HCT116 (cell line): ENCODE results near the gene HSF4. TPM values are rescaled to one million over a fixed set of nuclear protein-coding genes. Genes with fewer than 3 reads are reported as not detected.

ENCODE experiments used
- ATAC-seq: fragments of 200-7000 bp; cut with Tn5 transposase; 2 replicates; pipeline ENCODE4 v1.9.1; 2020; ENCODE audit warnings: mild to moderate bottlenecking, moderate library complexity
- BruUV-seq: library from RNA; stranded (reverse); fragments of 400-500 nt; replicated peaks from 2 replicates; lab custom pipeline; 2021; lab: Mats Ljungman, UMichigan
- CTCF ChIA-PET: fragments of 300-600 bp; sonication (Branson Sonifier 250); formaldehyde crosslinking; loops from one replicate; lab custom pipeline; 2021; ENCODE audit warnings: antibody characterized with exemption; lab: Charles Lee
- POLR2A ChIA-PET: fragments of 300-600, 350-600 bp; sonication (Branson Sonifier 250); formaldehyde crosslinking; loops from one replicate; lab custom pipeline; 2021; ENCODE audit warnings: antibody characterized with exemption; lab: Charles Lee
- RAD21 ChIA-PET, 2 experiments: fragments of 300-600 bp; sonication (Branson Sonifier 250); formaldehyde crosslinking; loops; one replicate each; lab custom pipeline; 2023; ENCODE audit warnings: low total read pairs in 2 of 2; ENCODE audit not compliant: uncharacterized antibody in 2 of 2, unreplicated experiment in 2 of 2, low non-redundant PET in 1 of 2; lab: Charles Lee
- DNase-seq: peaks from one replicate; pipeline ENCODE4 v3.0.0-alpha.2; 2010; ENCODE audit warnings: low read depth, low spot score
- H2AFZ ChIP-seq: fragments of 200-600 bp; shearing (Covaris generic), sonication (generic); 2 replicates; pipeline ENCODE4 v1.6.1; 2017; ENCODE audit warnings: low read depth, mixed run types, mixed read lengths, antibody characterized with exemption, low read length; ENCODE audit not compliant: poor library complexity, severe bottlenecking
- H3K27ac ChIP-seq: 2 replicates; pipeline ENCODE4 v1.5.1; 2012; ENCODE audit warnings: low read depth, low read length
- H3K27me3 ChIP-seq: fragments of 200-600 bp; sonication (generic); 2 replicates; pipeline ENCODE4 v1.6.1; 2016; ENCODE audit warnings: mixed run types, low read length, mixed read lengths; ENCODE audit not compliant: insufficient read depth
- H3K36me3 ChIP-seq, 2 experiments: fragments of 200-500 bp in 1 of 2; fragments of 200-600 bp in 1 of 2; sonication (Bioruptor generic) in 1 of 2; sonication (generic) in 1 of 2; 2 replicates each; pipeline versions ENCODE4 v1.5.1 to v1.6.1; 2014 to 2016; ENCODE audit warnings: low read length in 2 of 2, inconsistent platforms in 1 of 2, mixed read lengths in 1 of 2, mixed run types in 1 of 2; ENCODE audit not compliant: insufficient read depth in 2 of 2, control insufficient read depth in 1 of 2
- H3K4me1 ChIP-seq, 2 experiments: fragments of 200-600 bp in 1 of 2; sonication (generic) in 1 of 2; 2 replicates each; pipeline versions ENCODE4 v1.5.1 to v1.6.1; 2012 to 2017; ENCODE audit warnings: low read length in 2 of 2, inconsistent platforms in 1 of 2, mild to moderate bottlenecking in 1 of 2, mixed read lengths in 1 of 2, mixed run types in 1 of 2, moderate library complexity in 1 of 2; ENCODE audit not compliant: insufficient read depth in 2 of 2, control insufficient read depth in 1 of 2
- H3K4me2 ChIP-seq: fragments of 200-600 bp; sonication (generic); 2 replicates; pipeline ENCODE4 v1.6.1; 2017; ENCODE audit warnings: mixed run types, low read length, mixed read lengths
- H3K4me3 ChIP-seq, 2 experiments: fragments of 200-600 bp in 1 of 2; sonication (generic) in 1 of 2; replicated peaks in 1 of 2; 2 replicates each; pipeline ENCODE4 v1.5.1; 2011 to 2016; ENCODE audit warnings: low read length in 2 of 2, control low read depth in 1 of 2, low read depth in 1 of 2, mild to moderate bottlenecking in 1 of 2, mixed read lengths in 1 of 2, mixed run types in 1 of 2
- H3K79me2 ChIP-seq: fragments of 200-600 bp; sonication (generic); 2 replicates; pipeline ENCODE4 v1.6.1; 2017; ENCODE audit warnings: mild to moderate bottlenecking, mixed run types, low read length, moderate library complexity, mixed read lengths; ENCODE audit not compliant: insufficient read depth
- H3K9ac ChIP-seq: fragments of 200-600 bp; sonication (generic); 2 replicates; pipeline ENCODE4 v1.6.1; 2016; ENCODE audit warnings: low read length, mixed read lengths
- H3K9me2 ChIP-seq: fragments of 200-600 bp; sonication (generic), shearing (Covaris generic); 2 replicates; pipeline ENCODE4 v1.6.1; 2017; ENCODE audit warnings: mixed run types, mild to moderate bottlenecking, moderate library complexity; ENCODE audit not compliant: insufficient read depth
- H3K9me3 ChIP-seq, 2 experiments: fragments of 200-500 bp in 1 of 2; fragments of 200-600 bp in 1 of 2; sonication (Bioruptor generic) in 1 of 2; sonication (generic) in 1 of 2; 2 replicates each; pipeline ENCODE4 v1.6.1; 2014 to 2017; ENCODE audit warnings: low read length in 2 of 2, mixed read lengths in 2 of 2, inconsistent platforms in 1 of 2, low read depth in 1 of 2, mild to moderate bottlenecking in 1 of 2, mixed run types in 1 of 2, moderate library complexity in 1 of 2; ENCODE audit not compliant: control insufficient read depth in 1 of 2, insufficient read depth in 1 of 2
- H4K20me1 ChIP-seq: fragments of 200-600 bp; sonication (generic), shearing (Covaris generic); 2 replicates; pipeline ENCODE4 v1.6.1; 2017; ENCODE audit warnings: mixed run types, mild to moderate bottlenecking, moderate library complexity; ENCODE audit not compliant: insufficient read depth
- CBX3 ChIP-seq: IDR thresholded peaks from 2 replicates; pipeline ENCODE4 v1.6.1; 2012; ENCODE audit warnings: low read depth
- CEBPB ChIP-seq: IDR thresholded peaks from 2 replicates; pipeline ENCODE4 v1.6.1; 2012; ENCODE audit warnings: low read depth
- ELF1 ChIP-seq: IDR thresholded peaks from 2 replicates; pipeline ENCODE4 v1.6.1; 2012; ENCODE audit warnings: low read depth, borderline replicate concordance
- FOSL1 ChIP-seq: IDR thresholded peaks from 2 replicates; pipeline ENCODE4 v1.6.1; 2012; ENCODE audit warnings: low read depth
- JUND ChIP-seq: IDR thresholded peaks from 2 replicates; pipeline ENCODE4 v1.6.1; 2012
- POLR2A ChIP-seq: IDR thresholded peaks from 2 replicates; pipeline ENCODE4 v1.7.0; 2011; ENCODE audit warnings: borderline replicate concordance; ENCODE audit not compliant: insufficient read depth, insufficient read length; ENCODE audit errors: extremely low read depth
- RAD21 ChIP-seq: IDR thresholded peaks from 2 replicates; pipeline ENCODE4 v1.6.1; 2012; ENCODE audit warnings: low read depth, mild to moderate bottlenecking
- SRF ChIP-seq: IDR thresholded peaks from 2 replicates; pipeline ENCODE4 v1.6.1; 2012; ENCODE audit warnings: low read depth
- TCF7L2 ChIP-seq: IDR thresholded peaks from 2 replicates; pipeline ENCODE4 v1.7.0; 2011; ENCODE audit warnings: borderline replicate concordance, inconsistent platforms; ENCODE audit not compliant: insufficient read depth, insufficient read length; ENCODE audit errors: extremely low read depth
- YY1 ChIP-seq: IDR thresholded peaks from 2 replicates; pipeline ENCODE4 v1.6.1; 2011; ENCODE audit warnings: low read length, low read depth, moderate library complexity, mild to moderate bottlenecking; ENCODE audit not compliant: insufficient replicate concordance; ENCODE audit errors: extremely low read depth
- ZFX ChIP-seq: fragments of 450-650 bp; IDR thresholded peaks from 2 replicates; pipeline ENCODE4 v1.6.1; 2017
- ZNF274 ChIP-seq: fragments of 200-500 bp; sonication (Bioruptor generic); IDR thresholded peaks from 2 replicates; pipeline ENCODE4 v1.6.1; 2014; ENCODE audit warnings: mild to moderate bottlenecking, low read depth, low read length, inconsistent platforms
- intact Hi-C: fragments of 100-400 bp; cut with micrococcal nuclease; formaldehyde crosslinking; loops from 2 replicates; pipeline ENCODE4 v1.10.0; 2022
- total RNA-seq: library from RNA; stranded (reverse); gene quantifications from one replicate; pipeline ENCODE4 v1.2.1, GENCODE V29; 2021; ENCODE audit not compliant: unreplicated experiment
- TF ChIP-seq, protein P1 (sequence below), 3 experiments: fragments of 200-600 bp in 1 of 3; sonication (generic) in 1 of 3; IDR thresholded peaks in 2 of 3; conservative IDR thresholded peaks in 1 of 3; 2 replicates each; pipeline ENCODE4 v1.5.1; 2012 to 2017; ENCODE audit warnings: low read depth in 2 of 3, low read length in 2 of 3, antibody characterized with exemption in 1 of 3, borderline replicate concordance in 1 of 3, control low read depth in 1 of 3, mild to moderate bottlenecking in 1 of 3, mixed read lengths in 1 of 3, mixed run types in 1 of 3, moderate library complexity in 1 of 3; ENCODE audit not compliant: insufficient read depth in 1 of 3
- TF ChIP-seq, protein P2 (sequence below): IDR thresholded peaks from 2 replicates; pipeline ENCODE4 v1.6.1; 2011; ENCODE audit warnings: mild to moderate bottlenecking, low read length, moderate library complexity; ENCODE audit not compliant: insufficient replicate concordance; ENCODE audit errors: extremely low read depth
- TF ChIP-seq, protein P3 (sequence below): IDR thresholded peaks from 2 replicates; pipeline ENCODE4 v1.6.1; 2012
- TF ChIP-seq, protein P4 (sequence below): IDR thresholded peaks from 2 replicates; pipeline ENCODE4 v1.6.1; 2012

The HSF4 gene
- total RNA-seq, 1 experiment from 2014 or later = 46.6 TPM

DNA sequence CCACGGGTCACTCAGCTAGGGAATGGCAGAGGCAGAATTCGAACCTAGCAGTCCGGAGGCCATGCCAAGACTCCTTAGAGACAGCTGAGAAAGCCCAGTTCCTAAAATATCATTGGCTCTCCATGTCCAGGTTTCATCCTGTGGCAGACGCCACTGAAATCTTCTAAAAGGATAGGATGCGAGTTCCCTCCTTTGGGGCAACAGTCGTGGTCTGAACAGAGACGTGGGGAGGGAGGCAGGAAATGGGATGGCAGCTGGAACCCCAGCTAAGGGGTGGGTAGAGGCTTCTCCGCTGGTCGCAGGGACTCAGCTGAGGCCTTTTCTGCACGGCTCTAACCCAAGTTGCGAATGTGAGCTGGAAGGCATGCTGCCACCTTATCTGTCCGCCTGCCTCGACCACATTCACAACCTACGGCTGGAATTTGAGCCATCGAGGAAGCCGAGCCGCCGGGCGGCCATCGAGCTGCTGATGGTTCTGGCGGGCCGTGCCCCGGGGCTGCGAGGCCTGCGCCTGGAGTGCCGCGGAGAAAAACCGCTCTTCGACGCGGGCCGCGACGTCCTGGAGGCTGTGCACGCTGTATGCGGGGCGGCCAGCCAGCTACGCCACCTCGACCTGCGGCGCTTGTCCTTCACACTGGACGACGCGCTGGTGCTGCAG, 1.9 kb upstream of the HSF4 start:
- Histone ChIP-seq H3K9ac (no peak overlapping the region), H3K9me2 (no peaks in the 10 kb centered on the region), H4K20me1 (no peaks in the 10 kb centered on the region), H3K79me2 (no peaks in the 10 kb centered on the region; the same call in 1 of the 2 replicates), H3K27ac (no peak overlapping the region; the same call in 1 of the 2 replicates), H3K9me3 (no peaks in the 10 kb centered on the region), H2AFZ (no peak overlapping the region), H3K27me3 (no peaks in the 10 kb centered on the region), H3K4me2 (no peak overlapping the region), H3K4me3 (no peak overlapping the region), H3K36me3 (no peaks in the 10 kb centered on the region), H3K4me1 (peaks cover 21 to 36% of the 10 kb centered on the region in 2 experiments)
- RAD21 ChIA-PET = no interaction called here
- intact Hi-C loops = no loop called here
- POLR2A ChIA-PET = interaction anchor here (0.5 to 2.7 kb wide), 2 partner anchors 11 to 234 kb away, joined by 3 to 11 read pairs; no protein-coding TSS in a partner anchor
- ATAC-seq (no peak), DNase-seq (no peak)
- BruUV-seq = no TSS peak
- CTCF ChIA-PET = interaction anchor here (3.4 kb wide), 1 partner anchor 145 kb away, joined by 21 read pairs; no protein-coding TSS in a partner anchor
- TF ChIP-seq ZFX (no peak), POLR2A (no peak), ELF1 (no peak), CEBPB (no peak), RAD21 (no peak), SRF (no peak), JUND (no peak), YY1 (no peak), CBX3 (no peak), TCF7L2 (no peak), ZNF274 (no peak), FOSL1 (no peak)
- TF ChIP-seq, protein P1, sequence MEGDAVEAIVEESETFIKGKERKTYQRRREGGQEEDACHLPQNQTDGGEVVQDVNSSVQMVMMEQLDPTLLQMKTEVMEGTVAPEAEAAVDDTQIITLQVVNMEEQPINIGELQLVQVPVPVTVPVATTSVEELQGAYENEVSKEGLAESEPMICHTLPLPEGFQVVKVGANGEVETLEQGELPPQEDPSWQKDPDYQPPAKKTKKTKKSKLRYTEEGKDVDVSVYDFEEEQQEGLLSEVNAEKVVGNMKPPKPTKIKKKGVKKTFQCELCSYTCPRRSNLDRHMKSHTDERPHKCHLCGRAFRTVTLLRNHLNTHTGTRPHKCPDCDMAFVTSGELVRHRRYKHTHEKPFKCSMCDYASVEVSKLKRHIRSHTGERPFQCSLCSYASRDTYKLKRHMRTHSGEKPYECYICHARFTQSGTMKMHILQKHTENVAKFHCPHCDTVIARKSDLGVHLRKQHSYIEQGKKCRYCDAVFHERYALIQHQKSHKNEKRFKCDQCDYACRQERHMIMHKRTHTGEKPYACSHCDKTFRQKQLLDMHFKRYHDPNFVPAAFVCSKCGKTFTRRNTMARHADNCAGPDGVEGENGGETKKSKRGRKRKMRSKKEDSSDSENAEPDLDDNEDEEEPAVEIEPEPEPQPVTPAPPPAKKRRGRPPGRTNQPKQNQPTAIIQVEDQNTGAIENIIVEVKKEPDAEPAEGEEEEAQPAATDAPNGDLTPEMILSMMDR (IDR thresholded peaks at IDR 0.05 in 2 of 3, conservative IDR thresholded peaks at IDR 0.05 in 1 of 3; ENCODE audit: borderline replicate concordance in 1 of 3, insufficient read depth in 1 of 3, low read depth in 2 of 3, low read length in 2 of 3) = no peak
- TF ChIP-seq, protein P2, sequence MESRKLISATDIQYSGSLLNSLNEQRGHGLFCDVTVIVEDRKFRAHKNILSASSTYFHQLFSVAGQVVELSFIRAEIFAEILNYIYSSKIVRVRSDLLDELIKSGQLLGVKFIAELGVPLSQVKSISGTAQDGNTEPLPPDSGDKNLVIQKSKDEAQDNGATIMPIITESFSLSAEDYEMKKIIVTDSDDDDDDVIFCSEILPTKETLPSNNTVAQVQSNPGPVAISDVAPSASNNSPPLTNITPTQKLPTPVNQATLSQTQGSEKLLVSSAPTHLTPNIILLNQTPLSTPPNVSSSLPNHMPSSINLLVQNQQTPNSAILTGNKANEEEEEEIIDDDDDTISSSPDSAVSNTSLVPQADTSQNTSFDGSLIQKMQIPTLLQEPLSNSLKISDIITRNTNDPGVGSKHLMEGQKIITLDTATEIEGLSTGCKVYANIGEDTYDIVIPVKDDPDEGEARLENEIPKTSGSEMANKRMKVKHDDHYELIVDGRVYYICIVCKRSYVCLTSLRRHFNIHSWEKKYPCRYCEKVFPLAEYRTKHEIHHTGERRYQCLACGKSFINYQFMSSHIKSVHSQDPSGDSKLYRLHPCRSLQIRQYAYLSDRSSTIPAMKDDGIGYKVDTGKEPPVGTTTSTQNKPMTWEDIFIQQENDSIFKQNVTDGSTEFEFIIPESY = no peak
- TF ChIP-seq, protein P3, sequence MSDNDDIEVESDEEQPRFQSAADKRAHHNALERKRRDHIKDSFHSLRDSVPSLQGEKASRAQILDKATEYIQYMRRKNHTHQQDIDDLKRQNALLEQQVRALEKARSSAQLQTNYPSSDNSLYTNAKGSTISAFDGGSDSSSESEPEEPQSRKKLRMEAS = no peak
- TF ChIP-seq, protein P4, sequence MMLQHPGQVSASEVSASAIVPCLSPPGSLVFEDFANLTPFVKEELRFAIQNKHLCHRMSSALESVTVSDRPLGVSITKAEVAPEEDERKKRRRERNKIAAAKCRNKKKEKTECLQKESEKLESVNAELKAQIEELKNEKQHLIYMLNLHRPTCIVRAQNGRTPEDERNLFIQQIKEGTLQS = no peak
